Measurements from ENCODE around the gene TBCD. TPM values are rescaled to one million over a fixed set of nuclear protein-coding genes. Genes with fewer than 3 reads are reported as not detected.

Gene TBCD
- 239 and 410 TPM in 2 replicates for total RNA-seq (2011; cell fraction: chromatin; rRNA removed; ENCODE audit: low replicate concordance)
- 169 and 192 TPM in 2 replicates for total RNA-seq (2011; cell fraction: nucleolus; rRNA removed)
- total RNA-seq (2011; cell fraction: nucleoplasm; rRNA removed): 154 and 170 TPM in 2 replicates
- total RNA-seq (2014; rRNA removed) (29.8 and 47.3 TPM in 2 replicates), total RNA-seq (2014; rRNA removed; fragmentation: Illumina TruSeq; extraction: Trizol) (18.7 and 23.6 TPM in 2 replicates), total RNA-seq (2015; rRNA removed; fragmentation: Illumina TruSeq; extraction: Trizol) (26.0 and 27.1 TPM in 2 replicates), total RNA-seq (2021) (98.3 and 98.5 TPM in 2 replicates), polyA plus RNA-seq (2011; rRNA removed) (28.0 and 45.4 TPM in 2 replicates), polyA plus RNA-seq (2014; fragmentation: Illumina TruSeq; extraction: Trizol) (36.5 and 40.9 TPM in 2 replicates), polyA plus RNA-seq (2014; fragmentation: Nextera tagmentation; extraction: Ambion mirVana) (10 to 100 TPM in 1 of 2 experiments, 1 to 10 TPM in 1; 8.9 to 20.2 TPM), polyA plus RNA-seq (2014; rRNA removed) (42.3 and 50.3 TPM in 2 replicates), polyA minus RNA-seq (2011; rRNA and poly(A)+ RNA removed) (41.7 and 49.7 TPM in 2 replicates), Bru-seq, nascent RNA (percentile 65 among the genes with signal in this experiment), BruChase-seq, experiment 1, labeled RNA remaining after a 2-hour chase (percentile 66 among the genes with signal in this experiment), BruChase-seq, experiment 2, labeled RNA remaining after a 6-hour chase (percentile 70 among the genes with signal in this experiment)
- polyA plus RNA-seq (2011; cell fraction: cytosol; rRNA removed): 46.1 and 77.8 TPM in 2 replicates
- 191 and 272 TPM in 2 replicates for polyA plus RNA-seq (2011; cell fraction: nucleus; rRNA removed)
- polyA plus RNA-seq (2012): 79.2 and 88.0 TPM in 2 replicates
- 67.8 and 69.4 TPM in 2 replicates for polyA minus RNA-seq (2011; cell fraction: cytosol; rRNA and poly(A)+ RNA removed)
- polyA minus RNA-seq (2011; cell fraction: nucleus; rRNA and poly(A)+ RNA removed): 54.7 and 67.0 TPM in 2 replicates
- long read RNA-seq, experiment 1, full-length matches to known transcripts: 12 of 85 reads
- long read RNA-seq, experiment 1, partial matches to known transcripts: 52 of 85 reads
- long read RNA-seq, experiment 1, other reads (novel, unspliced or antisense): 21 of 85 reads
- long read RNA-seq, experiment 2, full-length matches to known transcripts: 4 of 59 reads
- long read RNA-seq, experiment 2, partial matches to known transcripts: 24 of 59 reads
- long read RNA-seq, experiment 2, other reads (novel, unspliced or antisense): 31 of 59 reads
- long read RNA-seq, experiment 3, full-length matches to known transcripts: 4 of 11 reads
- long read RNA-seq, experiment 3, partial matches to known transcripts: 2 of 11 reads
- long read RNA-seq, experiment 3, other reads (novel, unspliced or antisense): 5 of 11 reads

GRCh38 chr17:82751571-82752370, at the start of gene TBCD:
TBCD (plus strand) TSS chr17:82752065; CDS start chr17:82752194, 129 bp downstream.
- Histone ChIP-seq H3K79me2 (ENCODE audit: control insufficient read depth, insufficient read depth, low read length) (peaks cover 40% of the 10 kb centered on the region), H3K9me1 (ENCODE audit: control insufficient read depth, insufficient read depth, low read length) (peaks cover 2% of the 10 kb centered on the region), H3K4me3 (peak within 1 kb of the TSS; percentile 94), H3K9me3 (replicated peaks; ENCODE audit: control insufficient read depth, insufficient read depth, low read depth, low read length) (peaks cover 12% of the 10 kb centered on the region), H3K9ac (ENCODE audit: insufficient read depth in 1 of 2, low read depth in 2 of 2, low read length in 2 of 2) (peak within 1 kb of the TSS; percentile 77 to 97), H4K20me1 (replicated peaks; ENCODE audit: control insufficient read depth, insufficient read depth, low read length) (no peaks in the 10 kb centered on the region), H3K4me2 (ENCODE audit: insufficient read depth, low read length) (peak within 1 kb of the TSS; percentile 93), H3K27ac (ENCODE audit: extremely low read depth, low read depth, low read length) (peak within 1 kb of the TSS; percentile 95), H3K4me1 (replicated peaks in 1 of 2; ENCODE audit: control insufficient read depth in 2 of 2, insufficient read depth in 2 of 2, low read length in 2 of 2) (peaks cover 24 to 38% of the 10 kb centered on the region in 2 experiments), H3K36me3 (ENCODE audit: control insufficient read depth, insufficient read depth, low read length) (peaks cover 27% of the 10 kb centered on the region), H2AFZ (ENCODE audit: low read depth, low read length) (peak within 1 kb of the TSS; percentile 97), H3K27me3 (ENCODE audit: control insufficient read depth in 2 of 2, insufficient read depth in 2 of 2, low read length in 2 of 2) (no peaks in the 10 kb centered on the region)
- BruUV-seq (replicated peaks): no TSS peak
- CTCF ChIA-PET (ENCODE audit: low intra/inter-chr PET ratio): no interaction called here
- intact Hi-C loops (cut with micrococcal nuclease) (loop anchor here (5.0 kb wide), 1 partner anchor 34 kb away; the partner anchor contains the start of gene FN3KRP), in situ Hi-C loops (cut with MboI) (no loop called here)
- ATAC-seq (peak; percentile 86), DNase-seq (ENCODE audit: extremely low read depth in 1 of 4, low spot score in 3 of 4) (peak; percentile 92 to 99 (median 98)), FAIRE-seq (peak; percentile 44)
- WGBS (ENCODE audit: insufficient coverage, low coverage, missing lambda C conversion rate): under 1% methylated on average over 30 of the region's 114 CpGs
- POLR2A ChIA-PET: no interaction called here
- TF ChIP-seq ZNF639 (CRISPR knock-in tag; conservative IDR thresholded peaks at IDR 0.05 in 1 of 2, IDR thresholded peaks at IDR 0.05 in 1 of 2): peak in 1 of 2 experiments; percentile 83; a peak in 2 of 4 replicates
- peak; percentile 60; the same call in 1 of the 2 replicates for TF ChIP-seq KAT7 (CRISPR knock-in tag; IDR thresholded peaks at IDR 0.05; ENCODE audit: borderline replicate concordance)
- no peak for TF ChIP-seq ZNF184 (CRISPR knock-in tag; IDR thresholded peaks at IDR 0.05)
- peak; percentile 56 for TF ChIP-seq C11orf30 (IDR thresholded peaks at IDR 0.05; ENCODE audit: low read depth)
- TF ChIP-seq CAMTA2 (CRISPR knock-in tag; conservative IDR thresholded peaks at IDR 0.05): no peak
- TF ChIP-seq TEAD1 (CRISPR knock-in tag; IDR thresholded peaks at IDR 0.05): peak in 1 of 2 experiments; percentile 90; a peak in 2 of 4 replicates
- peak in 1 of 2 experiments; percentile 59; a peak in 1 of 4 replicates for TF ChIP-seq RCOR1 (IDR thresholded peaks at IDR 0.05; ENCODE audit: borderline replicate concordance in 1 of 2, low read depth in 2 of 2, low read length in 2 of 2)
- no peak for TF ChIP-seq ZNF592 (IDR thresholded peaks at IDR 0.05)
